Measurements from ENCODE around the gene CAPN9.

- no peak for TF ChIP-seq CTCF (optimal IDR thresholded peaks at IDR 0.05 in 1 of 3, IDR thresholded peaks at IDR 0.05 in 1 of 3, conservative IDR thresholded peaks at IDR 0.05 in 1 of 3; ENCODE audit: extremely low read depth in 1 of 3, insufficient read depth in 2 of 3, low read length in 3 of 3)
- TF ChIP-seq EZH2 (IDR thresholded peaks at IDR 0.05; ENCODE audit: low read length), result no peak
These were observed 34.7 kb upstream of the CAPN9 start for GRCh38 chr1:230712470-230712942.
